ENCODE data around the gene SCN4B. TPM values are rescaled to one million over a fixed set of nuclear protein-coding genes. Genes with fewer than 3 reads are reported as not detected.

The SCN4B gene, protein sequence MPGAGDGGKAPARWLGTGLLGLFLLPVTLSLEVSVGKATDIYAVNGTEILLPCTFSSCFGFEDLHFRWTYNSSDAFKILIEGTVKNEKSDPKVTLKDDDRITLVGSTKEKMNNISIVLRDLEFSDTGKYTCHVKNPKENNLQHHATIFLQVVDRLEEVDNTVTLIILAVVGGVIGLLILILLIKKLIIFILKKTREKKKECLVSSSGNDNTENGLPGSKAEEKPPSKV
- total RNA-seq: under 0.01 and 0.09 TPM in 2 replicates

GRCh38 chr11:118152552-118153471, at the start of gene SCN4B:
Gene SCN4B (minus strand): TSS chr11:118152823. CDS start chr11:118152673, 150 bp downstream.

GRCh38 chr11:118175993-118176777, 23.6 kb upstream of the SCN4B start, which contains the start of gene SCN2B:
Gene SCN2B (minus strand): TSS chr11:118176639. CDS start chr11:118176431, 208 bp downstream.

DNA sequence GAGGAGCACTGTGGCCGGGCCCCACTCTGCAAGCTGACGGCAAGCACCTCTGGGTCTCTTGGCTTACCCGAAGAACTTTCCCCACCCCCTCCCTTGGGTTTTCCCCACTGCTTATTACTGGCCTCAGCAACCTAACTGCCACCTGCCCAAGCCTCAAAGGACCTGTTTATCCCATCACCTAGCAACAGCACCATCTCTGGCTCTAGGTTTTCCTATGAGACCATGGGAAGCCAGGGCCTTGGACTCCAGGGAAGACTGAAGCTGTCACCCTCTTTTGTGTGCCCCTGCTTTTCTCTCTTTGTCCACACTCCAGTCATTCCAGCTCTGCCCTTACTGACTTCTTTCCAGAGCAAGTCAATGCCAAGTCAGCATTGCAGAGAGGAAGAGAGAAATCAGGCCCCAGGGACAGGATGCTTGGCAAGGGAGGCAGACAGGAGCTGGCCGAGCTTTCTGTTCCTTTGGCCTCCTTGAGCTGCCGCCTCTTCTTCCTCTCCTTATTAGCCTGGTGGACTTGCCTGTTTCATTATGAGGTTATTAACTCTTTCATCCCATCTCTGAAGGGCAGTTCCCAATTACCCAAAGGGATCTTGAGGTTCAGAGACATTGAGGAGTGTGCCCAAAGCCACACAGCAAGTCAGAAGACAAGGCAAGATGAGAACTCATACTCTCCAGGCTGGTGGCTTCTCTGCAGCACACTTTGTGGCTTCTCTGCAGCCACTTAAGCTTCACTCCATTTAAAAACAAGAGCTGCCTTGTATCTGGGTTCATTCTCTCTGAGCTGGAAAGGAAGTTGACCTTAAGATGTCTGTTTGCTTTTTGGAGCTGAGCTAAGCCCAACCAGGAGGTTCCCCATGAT, 65.5 kb downstream of the SCN4B start, which contains the start of gene SMIM35:
Gene SMIM35 (minus strand): TSS at position 51 of the 856 bp plus-strand sequence. CDS start 206 bp downstream, outside the sequence.

Other genes with a start within 250 kb of the SCN4B start
- not detected in 2 replicates for gene TMPRSS13, start 223.4 kb downstream of the SCN4B start, total RNA-seq
- gene IL10RA, start 166.4 kb downstream of the SCN4B start, total RNA-seq: 0.09 TPM in 1 of 2 replicates, not detected in the other
- not detected in 2 replicates for gene TMPRSS4, start 75.7 kb downstream of the SCN4B start, total RNA-seq
- gene SMIM35, start 65.9 kb downstream of the SCN4B start, total RNA-seq: not detected in 2 replicates
- gene SCN2B, start 23.8 kb upstream of the SCN4B start, total RNA-seq: under 0.01 TPM in 1 of 2 replicates, not detected in the other
- gene JAML, start 72.2 kb upstream of the SCN4B start, total RNA-seq: not detected in 2 replicates
- 0.89 and 1.1 TPM in 2 replicates for gene MPZL3, start 99.5 kb upstream of the SCN4B start, total RNA-seq
- gene MPZL2, start 111.5 kb upstream of the SCN4B start, total RNA-seq: 1.2 TPM in 1 of 2 replicates, not detected in the other
- not detected in 2 replicates for gene CD3E, start 151.9 kb upstream of the SCN4B start, total RNA-seq
- gene CD3D, start 189.9 kb upstream of the SCN4B start, total RNA-seq: not detected in 2 replicates
- not detected in 2 replicates for gene CD3G, start 191.5 kb upstream of the SCN4B start, total RNA-seq
- 37.4 and 42.0 TPM in 2 replicates for gene UBE4A, start 206.8 kb upstream of the SCN4B start, total RNA-seq
- 24.6 and 34.7 TPM in 2 replicates for gene ATP5MG, start 248.8 kb upstream of the SCN4B start, total RNA-seq

Data from smooth muscle cell of the umbilical artery (primary cell).